Amniotic epithelial cell (primary cell): ENCODE data around the gene TEDDM1.
"Not testable (repeated sequence)": the region's sequence is repeated elsewhere in the genome, so short reads cannot be mapped to it uniquely, and the experiment has no call there.

ENCODE experiments used
- DNase-seq: peaks from one replicate; pipeline ENCODE4 v3.0.0-alpha.2; 2010; ENCODE audit warnings: low read depth

Gene TEDDM1

GRCh38 chr1:182400567-182400966 is at the start of gene TEDDM1:
Gene TEDDM1 (minus strand): TSS chr1:182400667. CDS start chr1:182400485, 182 bp downstream.
- DNase-seq: no peak

GRCh38 chr1:182450087-182450486 is 49.6 kb upstream of the TEDDM1 start, which contains the start of gene RGSL1:
Gene RGSL1 (plus strand): TSS chr1:182450146. CDS start chr1:182450166, 20 bp downstream.
- DNase-seq: no peak

- DNase-seq: no peak
Measured at GRCh38 chr1:182447660-182448059, 47.2 kb upstream of the TEDDM1 start.

- not testable (repeated sequence) for DNase-seq
Measured at GRCh38 chr1:182447124-182447523, 46.7 kb upstream of the TEDDM1 start.

GRCh38 chr1:182446033-182446669 is 45.7 kb upstream of the TEDDM1 start:
- peak; percentile 39 for DNase-seq

- DNase-seq: no peak
Measured at GRCh38 chr1:182444497-182444896, 44.0 kb upstream of the TEDDM1 start.

GRCh38 chr1:182442333-182442732 is 41.9 kb upstream of the TEDDM1 start:
- no peak for DNase-seq

GRCh38 chr1:182441719-182442118 is 41.3 kb upstream of the TEDDM1 start:
- DNase-seq: no peak

GRCh38 chr1:182438326-182438725 is 37.9 kb upstream of the TEDDM1 start:
- no peak for DNase-seq

GRCh38 chr1:182433580-182433979 is 33.1 kb upstream of the TEDDM1 start:
- no peak for DNase-seq

- no peak for DNase-seq
Measured at GRCh38 chr1:182431278-182431677, 30.8 kb upstream of the TEDDM1 start.

- DNase-seq: peak; percentile 44
Measured at GRCh38 chr1:182430263-182431068, 30.0 kb upstream of the TEDDM1 start.

GRCh38 chr1:182428043-182428442 is 27.6 kb upstream of the TEDDM1 start:
- DNase-seq: no peak

- DNase-seq: no peak
Measured at GRCh38 chr1:182426442-182427430, 26.3 kb upstream of the TEDDM1 start.

GRCh38 chr1:182415789-182416188 is 15.3 kb upstream of the TEDDM1 start:
- DNase-seq: no peak

- DNase-seq: no peak
Measured at GRCh38 chr1:182413969-182414368, 13.5 kb upstream of the TEDDM1 start.

- no peak for DNase-seq
Measured at GRCh38 chr1:182413486-182413885, 13.0 kb upstream of the TEDDM1 start.

GRCh38 chr1:182410620-182411273 is 10.3 kb upstream of the TEDDM1 start:
- DNase-seq: no peak

- no peak for DNase-seq
Measured at GRCh38 chr1:182410138-182410537, 9.7 kb upstream of the TEDDM1 start.

- no peak for DNase-seq
Measured at GRCh38 chr1:182408435-182409075, 8.1 kb upstream of the TEDDM1 start.

- DNase-seq: no peak
Measured at GRCh38 chr1:182407724-182408123, 7.3 kb upstream of the TEDDM1 start.
